Motor neuron (in vitro differentiated cells): ENCODE measurements around the gene SACM1L. TPM values are rescaled to one million over a fixed set of nuclear protein-coding genes. Genes with fewer than 3 reads are reported as not detected.

ENCODE experiments used
- ATAC-seq, 8 experiments: fragments of 200-7000 bp; cut with Tn5 transposase; replicated peaks in 6 of 8; 2 replicates each; pipeline ENCODE4 v1.8.0; 2021; ENCODE audit warnings: mild to moderate bottlenecking in 8 of 8, moderate library complexity in 8 of 8
- H3K27ac ChIP-seq, 2 donors: fragments of 250-450 bp; sonication (Bioruptor Pico); 2 replicates each; pipeline ENCODE4 v1.9.0; 2021; ENCODE audit warnings: antibody characterized with exemption in 2 of 2, mild to moderate bottlenecking in 2 of 2, moderate library complexity in 1 of 2
- H3K4me1 ChIP-seq, 2 donors: fragments of 250-450 bp; sonication (Bioruptor Pico); replicated peaks in 1 of 2; 2 replicates each; pipeline ENCODE4 v1.6.1; 2021; ENCODE audit warnings: antibody characterized with exemption in 2 of 2, mild to moderate bottlenecking in 2 of 2, moderate library complexity in 1 of 2
- H3K4me3 ChIP-seq, 5 donors: fragments of 250-450 bp; sonication (Bioruptor Pico); 2 replicates each; pipeline ENCODE4 v1.9.0; 2021; ENCODE audit warnings: antibody characterized with exemption in 5 of 5, mild to moderate bottlenecking in 5 of 5, moderate library complexity in 4 of 5
- WGBS, 10 experiments: fragments of 450-650 bp; shearing (Covaris generic); methylation state at CpG; one replicate each; pipeline ENCODE4 v1.0.0; 2022; 5-methylcytosine and 5-hydroxymethylcytosine counted together
- in situ Hi-C, 9 experiments: fragments of 400-800 bp; cut with MboI; loops; one replicate each; pipeline ENCODE4 v1.15.0; 2021; ENCODE audit warnings: low sequenced_read_pairs in 9 of 9, low pct_unique_long_range_greater_than_20kb in 2 of 9; ENCODE audit not compliant: unreplicated experiment in 9 of 9
- total RNA-seq, 8 experiments: library from RNA; unstranded; fragments of 300-600 nt; gene quantifications; 2 replicates each; pipeline versions ENCODE4 v1.2.3 to v1.2.4, GENCODE V29; 2022

The SACM1L gene
- total RNA-seq, 8 experiments from 2014 or later = 22.4 to 78.7 (median 33.1) TPM

- no peaks in the 10 kb centered on the region for H3K4me1 ChIP-seq
- H3K4me3 ChIP-seq = no peak overlapping the region
- in situ Hi-C loops = loop anchor here in 4 of 9 experiments (5.0 to 25.0 kb wide), 4 partner anchors 141 to 619 kb away; partner anchors contain the start of gene CLEC3B (in 3 of the 4)
- peak in 1 of 8 experiments; percentile 29 for ATAC-seq
- H3K27ac ChIP-seq = no peak overlapping the region
- WGBS, 10 experiments = 57 to 100% (median 96%) methylated on average over 1 to 2 of the region's 2 CpGs; no CpG with 5 or more reads in 2 of the 10 experiments
Measured at GRCh38 chr3:45655906-45656305, 33.3 kb upstream of the SACM1L start.

GRCh38 chr3:45656575-45657363, 32.4 kb upstream of the SACM1L start:
- no peaks in the 10 kb centered on the region for H3K4me1 ChIP-seq
- in situ Hi-C loops = loop anchor here in 4 of 9 experiments (5.0 to 25.0 kb wide), 4 partner anchors 142 to 619 kb away; partner anchors contain the start of gene CLEC3B (in 3 of the 4)
- H3K4me3 ChIP-seq = no peak overlapping the region
- peak; percentile 50 to 98 (median 76) for ATAC-seq
- WGBS, 10 experiments = 27 to 89% (median 71%) methylated on average over 2 to 7 of the region's 14 CpGs; no CpG with 5 or more reads in 3 of the 10 experiments
- no peak overlapping the region for H3K27ac ChIP-seq

GRCh38 chr3:45657853-45658252, 31.3 kb upstream of the SACM1L start:
- Histone ChIP-seq H3K4me1 (no peaks in the 10 kb centered on the region), H3K4me3 (no peak overlapping the region), H3K27ac (no peak overlapping the region)
- no peak for ATAC-seq
- in situ Hi-C loops = loop anchor here in 4 of 9 experiments (5.0 to 25.0 kb wide), 4 partner anchors 143 to 621 kb away; partner anchors contain the start of gene CLEC3B (in 3 of the 4)
- 64 to 100% (median 94%) methylated on average over 1 to 4 of the region's 4 CpGs for WGBS, 10 experiments

- in situ Hi-C loops = loop anchor here in 4 of 9 experiments (5.0 to 25.0 kb wide), 5 partner anchors 145 to 623 kb away; partner anchors contain the start of gene CLEC3B (in 3 of the 4)
Measured at GRCh38 chr3:45659661-45660566, 29.3 kb upstream of the SACM1L start.

GRCh38 chr3:45660567-45660901, 28.7 kb upstream of the SACM1L start:
- Histone ChIP-seq H3K27ac (no peak overlapping the region), H3K4me3 (no peak overlapping the region), H3K4me1 (no peaks in the 10 kb centered on the region)
- in situ Hi-C loops = loop anchor here in 4 of 9 experiments (10.0 to 25.0 kb wide), 3 partner anchors 156 to 623 kb away; partner anchors contain the start of gene CLEC3B (in 3 of the 4)
- WGBS, 10 experiments = 40 to 100% (median 97%) methylated on average over 1 to 5 of the region's 11 CpGs; no CpG with 5 or more reads in 2 of the 10 experiments
- ATAC-seq = no peak

More at GRCh38 chr3:45659661-45660566, 29.3 kb upstream of the SACM1L start:
- no peak overlapping the region for H3K4me3 ChIP-seq
- ATAC-seq = peak in 5 of 8 experiments; percentile 39 to 66 (median 52)
- no peak overlapping the region for H3K27ac ChIP-seq
- WGBS, 10 experiments = 20 to 94% (median 80%) methylated on average over 1 to 17 of the region's 19 CpGs
- H3K4me1 ChIP-seq = no peaks in the 10 kb centered on the region

- no peak for ATAC-seq
- no peak overlapping the region for H3K27ac ChIP-seq
- in situ Hi-C loops = loop anchor here in 4 of 9 experiments (10.0 to 25.0 kb wide), 3 partner anchors 160 to 627 kb away; partner anchors contain the start of gene CLEC3B (in 3 of the 4)
- 20 to 93% (median 87%) methylated on average over 2 to 10 of the region's 10 CpGs; no CpG with 5 or more reads in 3 of the 10 experiments for WGBS, 10 experiments
- no peaks in the 10 kb centered on the region for H3K4me1 ChIP-seq
- H3K4me3 ChIP-seq = no peak overlapping the region
Measured at GRCh38 chr3:45664578-45664977, 24.6 kb upstream of the SACM1L start.

- ATAC-seq = peak in 1 of 8 experiments; percentile 32
- Histone ChIP-seq H3K4me3 (no peak overlapping the region), H3K27ac (no peak overlapping the region), H3K4me1 (no peaks in the 10 kb centered on the region)
- in situ Hi-C loops = loop anchor here in 4 of 9 experiments (10.0 to 25.0 kb wide), 3 partner anchors 160 to 628 kb away; partner anchors contain the start of gene CLEC3B (in 3 of the 4)
- 74 to 100% (median 92%) methylated on average over 4 to 9 of the region's 9 CpGs; no CpG with 5 or more reads in 1 of the 10 experiments for WGBS, 10 experiments
Measured at GRCh38 chr3:45665101-45665572, 24.1 kb upstream of the SACM1L start.

- Histone ChIP-seq H3K4me1 (no peaks in the 10 kb centered on the region), H3K27ac (no peak overlapping the region), H3K4me3 (no peak overlapping the region)
- in situ Hi-C loops = loop anchor here in 4 of 9 experiments (10.0 to 25.0 kb wide), 3 partner anchors 162 to 630 kb away; partner anchors contain the start of gene CLEC3B (in 3 of the 4)
- WGBS, 10 experiments = 0 to 86% (median 66%) methylated on average over 1 to 3 of the region's 8 CpGs; no CpG with 5 or more reads in 2 of the 10 experiments
- ATAC-seq = peak in 4 of 8 experiments; percentile 8 to 20 (median 15)
Measured at GRCh38 chr3:45666757-45667431, 22.3 kb upstream of the SACM1L start.

- no peak overlapping the region for H3K4me3 ChIP-seq
- in situ Hi-C loops = loop anchor here in 4 of 9 experiments (10.0 to 25.0 kb wide), 3 partner anchors 163 to 630 kb away; partner anchors contain the start of gene CLEC3B (in 3 of the 4)
- 0 to 100% (median 88%) methylated on average over 1 of the region's 1 CpG; no CpG with 5 or more reads in 3 of the 10 experiments for WGBS, 10 experiments
- no peak overlapping the region for H3K27ac ChIP-seq
- no peaks in the 10 kb centered on the region for H3K4me1 ChIP-seq
- ATAC-seq = no peak
Measured at GRCh38 chr3:45667569-45667934, 21.6 kb upstream of the SACM1L start.

GRCh38 chr3:45670436-45670835, 18.8 kb upstream of the SACM1L start:
- no peak for ATAC-seq
- no peak overlapping the region for H3K4me3 ChIP-seq
- in situ Hi-C loops = loop anchor here in 4 of 9 experiments (25.0 kb wide), 2 partner anchors 458 to 633 kb away; partner anchors contain the start of gene CLEC3B (in 3 of the 4)
- no peaks in the 10 kb centered on the region for H3K4me1 ChIP-seq
- H3K27ac ChIP-seq = no peak overlapping the region

GRCh38 chr3:45670991-45671390, 18.2 kb upstream of the SACM1L start:
- in situ Hi-C loops = loop anchor here in 4 of 9 experiments (25.0 kb wide), 2 partner anchors 459 to 634 kb away; partner anchors contain the start of gene CLEC3B (in 3 of the 4)
- WGBS, 10 experiments = 44 to 100% (median 82%) methylated on average over 1 to 2 of the region's 2 CpGs; no CpG with 5 or more reads in 5 of the 10 experiments
- no peaks in the 10 kb centered on the region for H3K4me1 ChIP-seq
- H3K4me3 ChIP-seq = no peak overlapping the region
- no peak overlapping the region for H3K27ac ChIP-seq
- ATAC-seq = no peak
